GM23338 (cell line): ENCODE measurements around the gene POLD2. TPM values are rescaled to one million over a fixed set of nuclear protein-coding genes. Genes with fewer than 3 reads are reported as not detected.

Experiments used
- ATAC-seq: fragments of 200-7000 bp; cut with Tn5 transposase; 3 replicates; pipeline ENCODE4 v1.9.1; 2020
- DNase-seq: peaks from one replicate; pipeline ENCODE4 v3.0.0-alpha.2; 2015; ENCODE audit warnings: low spot score
- H2AFZ ChIP-seq: fragments of 200-600 bp; sonication (generic); 2 replicates; pipeline ENCODE4 v1.8.0; 2016; ENCODE audit warnings: antibody characterized with exemption, mild to moderate bottlenecking, moderate library complexity
- H3F3A ChIP-seq: fragments of 200-600 bp; sonication (generic); replicated peaks from 2 replicates; pipeline ENCODE4 v1.8.0; 2017; ENCODE audit warnings: antibody characterized with exemption, mixed run types, low read depth
- H3K27ac ChIP-seq: fragments of 200-600 bp; sonication (generic); 2 replicates; pipeline ENCODE4 v1.6.1; 2016; ENCODE audit warnings: low read depth
- H3K27me3 ChIP-seq: fragments of 200-600 bp; sonication (generic); 2 replicates; pipeline ENCODE4 v1.8.0; 2016; ENCODE audit warnings: mild to moderate bottlenecking, mixed run types, moderate library complexity; ENCODE audit not compliant: insufficient read depth
- H3K36me3 ChIP-seq: fragments of 200-600 bp; sonication (generic); 2 replicates; pipeline ENCODE4 v1.8.0; 2016; ENCODE audit warnings: mild to moderate bottlenecking; ENCODE audit not compliant: insufficient read depth
- H3K4me1 ChIP-seq: fragments of 200-600 bp; sonication (generic); 2 replicates; pipeline ENCODE4 v1.8.0; 2016; ENCODE audit warnings: mild to moderate bottlenecking, moderate library complexity; ENCODE audit not compliant: insufficient read depth
- H3K4me2 ChIP-seq: fragments of 200-600 bp; sonication (generic); 2 replicates; pipeline ENCODE4 v1.7.1; 2017; ENCODE audit warnings: mixed run types
- H3K4me3 ChIP-seq: fragments of 200-600 bp; sonication (generic); 2 replicates; pipeline ENCODE4 v1.6.1; 2016; ENCODE audit warnings: mixed run types
- H3K79me2 ChIP-seq: fragments of 200-600 bp; sonication (generic); replicated peaks from 2 replicates; pipeline ENCODE4 v1.8.0; 2017; ENCODE audit warnings: mild to moderate bottlenecking; ENCODE audit not compliant: insufficient read depth
- H3K9me2 ChIP-seq: fragments of 200-600 bp; sonication (generic); 2 replicates; pipeline ENCODE4 v1.8.0; 2017; ENCODE audit not compliant: insufficient read depth
- H4K20me1 ChIP-seq: fragments of 200-600 bp; sonication (generic); replicated peaks from 2 replicates; pipeline ENCODE4 v1.8.0; 2017; ENCODE audit warnings: mild to moderate bottlenecking; ENCODE audit not compliant: insufficient read depth
- H3K27ac Mint-ChIP-seq: 2 replicates; pipeline ENCODE4 v1.8.0; 2020; ENCODE audit warnings: inconsistent platforms, mild to moderate bottlenecking, moderate library complexity, mixed read lengths
- H3K27me3 Mint-ChIP-seq: 3 replicates; pipeline ENCODE4 v1.8.0; 2022; ENCODE audit warnings: low read depth, mild to moderate bottlenecking, moderate library complexity, mixed read lengths, inconsistent platforms; ENCODE audit not compliant: insufficient read depth, poor library complexity
- H3K36me3 Mint-ChIP-seq: 3 replicates; pipeline ENCODE4 v1.8.0; 2021; ENCODE audit warnings: low read depth, mild to moderate bottlenecking, inconsistent platforms, moderate library complexity, mixed read lengths
- H3K4me1 Mint-ChIP-seq: 3 replicates; pipeline ENCODE4 v1.8.0; 2020; ENCODE audit warnings: mild to moderate bottlenecking, inconsistent platforms, mixed read lengths
- H3K4me3 Mint-ChIP-seq: 3 replicates; pipeline ENCODE4 v1.8.0; 2021; ENCODE audit warnings: moderate library complexity, mild to moderate bottlenecking, inconsistent platforms, mixed read lengths
- H3K9me3 Mint-ChIP-seq: 3 replicates; pipeline ENCODE4 v1.8.0; 2020; ENCODE audit warnings: moderate library complexity, mild to moderate bottlenecking, inconsistent platforms, mixed read lengths
- EZH2 ChIP-seq: fragments of 200-600 bp; sonication (generic); IDR thresholded peaks from one replicate; pipeline ENCODE4 v1.8.0; 2017; ENCODE audit warnings: antibody characterized with exemption, mild to moderate bottlenecking, low read depth; ENCODE audit not compliant: unreplicated experiment
- EZH2phosphoT487 ChIP-seq: fragments of 200-600 bp; sonication (generic); IDR thresholded peaks from one replicate; pipeline ENCODE4 v1.8.1; 2018; ENCODE audit warnings: antibody characterized with exemption; ENCODE audit not compliant: unreplicated experiment
- JUNB ChIP-seq: IDR thresholded peaks from one replicate; pipeline ENCODE4 v1.6.1; 2016; ENCODE audit warnings: antibody characterized with exemption; ENCODE audit not compliant: unreplicated experiment
- POLR2AphosphoS5 ChIP-seq: IDR thresholded peaks from 2 replicates; pipeline ENCODE4 v1.6.1; 2016; ENCODE audit warnings: antibody characterized with exemption, low read depth
- STAT1 ChIP-seq: IDR thresholded peaks from one replicate; pipeline ENCODE4 v1.6.1; 2016; ENCODE audit warnings: antibody characterized with exemption; ENCODE audit not compliant: unreplicated experiment
- polyA plus RNA-seq: library from polyadenylated mRNA; unstranded; fragments of >200 nt; fragmentation: Nextera tagmentation; extraction: Ambion mirVana; gene quantifications from 2 replicates; pipeline ENCODE4 v1.2.1, GENCODE V29; 2016
- total RNA-seq: library from RNA; depleted of rRNA; stranded (reverse); fragments of >200 nt; shearing (Covaris generic); gene quantifications from 2 replicates; pipeline ENCODE4 v1.2.3, GENCODE V29; 2014
- TF ChIP-seq, protein P1 (sequence below), 2 experiments: fragments of 200-600 bp in 1 of 2; sonication (generic) in 1 of 2; conservative IDR thresholded peaks; 2 replicates each; pipeline versions ENCODE4 v1.5.1 to v1.6.1; 2016 to 2017; ENCODE audit warnings: antibody characterized with exemption in 2 of 2, low read depth in 2 of 2, mild to moderate bottlenecking in 2 of 2, moderate library complexity in 1 of 2
- TF ChIP-seq, protein P2 (sequence below): IDR thresholded peaks from one replicate; pipeline ENCODE4 v1.6.1; 2018; ENCODE audit warnings: antibody characterized with exemption; ENCODE audit not compliant: unreplicated experiment
- TF ChIP-seq, protein P3 (sequence below): IDR thresholded peaks from 2 replicates; pipeline ENCODE4 v1.6.1; 2016; ENCODE audit warnings: antibody characterized with exemption

Gene POLD2
- total and polyA plus RNA-seq, 2 experiments from 2014 or later, result 101 to 127 TPM

DNA sequence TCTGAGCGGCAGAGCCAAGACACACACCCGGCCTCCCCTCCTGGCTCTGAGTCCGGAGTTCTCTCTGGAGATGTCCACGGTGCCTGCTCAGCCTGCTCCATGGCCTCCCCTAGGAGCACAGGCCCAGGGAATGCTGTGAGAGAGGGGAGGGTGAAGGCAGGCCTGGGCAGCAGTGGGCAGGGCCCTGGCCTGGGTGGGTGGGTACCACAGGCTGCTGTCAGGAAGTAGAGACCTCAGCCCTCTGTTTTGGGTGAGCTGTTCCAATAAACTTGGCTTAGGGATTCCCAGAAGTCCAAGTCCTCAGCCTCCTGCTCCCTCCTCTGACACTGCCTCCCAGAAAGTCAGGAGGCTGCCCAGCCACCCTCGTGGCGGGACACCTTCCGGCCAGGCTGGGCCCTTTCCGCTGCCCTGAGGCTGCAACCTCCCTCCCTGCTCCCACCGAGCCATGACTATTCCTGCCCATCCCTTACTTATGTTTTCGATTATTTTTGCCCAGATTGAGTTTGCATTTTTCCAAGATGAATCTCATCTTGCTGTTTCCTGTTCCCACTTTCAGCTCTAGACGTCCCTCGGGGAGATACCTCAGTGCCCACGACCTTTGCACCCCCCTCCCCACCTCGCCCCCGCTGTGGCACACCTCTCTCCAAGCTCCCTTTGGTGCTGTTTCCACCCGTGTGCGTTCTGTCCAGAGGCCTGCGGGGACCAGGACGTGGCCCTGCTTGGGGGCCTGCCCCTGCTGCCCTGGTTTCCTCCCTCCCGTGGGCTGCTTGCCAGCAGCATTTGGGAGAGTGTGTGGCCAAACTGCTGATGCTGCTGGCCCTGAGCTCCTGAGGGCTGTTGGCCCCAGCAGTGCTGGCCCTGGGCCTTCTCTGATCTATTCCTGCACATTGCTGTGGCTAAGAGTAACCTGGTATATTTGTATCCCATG is 35.2 kb downstream of the POLD2 start:
- H3K27me3 Mint-ChIP-seq, result peaks cover 23% of the 10 kb centered on the region
- Histone ChIP-seq H3K4me2 (no peak overlapping the region), H3K27ac (no peak overlapping the region), H3K27me3 (peaks cover 4% of the 10 kb centered on the region; the same call in 1 of the 2 replicates), H3F3A (no peaks in the 10 kb centered on the region), H3K79me2 (no peaks in the 10 kb centered on the region), H2AFZ (peak overlapping the region; percentile 63; the same call in 1 of the 2 replicates), H4K20me1 (no peaks in the 10 kb centered on the region), H3K36me3 (no peaks in the 10 kb centered on the region), H3K4me3 (no peak overlapping the region), H3K4me1 (0 out of 2 replicates have a peak, but pooled peaks cover 3% of the 10 kb centered on the region), H3K9me2 (no peaks in the 10 kb centered on the region)
- H3K9me3 Mint-ChIP-seq, result no peaks in the 10 kb centered on the region
- no peak for DNase-seq
- H3K4me1 Mint-ChIP-seq, result peaks cover 11% of the 10 kb centered on the region
- peak; percentile 30 for ATAC-seq
- 0 out of 2 replicates have a peak overlapping the region, but pooled peaks have one; percentile 3 for H3K27ac Mint-ChIP-seq
- no peaks in the 10 kb centered on the region for H3K36me3 Mint-ChIP-seq
- no peak overlapping the region for H3K4me3 Mint-ChIP-seq
- TF ChIP-seq JUNB, result no peak
- TF ChIP-seq, protein P1, sequence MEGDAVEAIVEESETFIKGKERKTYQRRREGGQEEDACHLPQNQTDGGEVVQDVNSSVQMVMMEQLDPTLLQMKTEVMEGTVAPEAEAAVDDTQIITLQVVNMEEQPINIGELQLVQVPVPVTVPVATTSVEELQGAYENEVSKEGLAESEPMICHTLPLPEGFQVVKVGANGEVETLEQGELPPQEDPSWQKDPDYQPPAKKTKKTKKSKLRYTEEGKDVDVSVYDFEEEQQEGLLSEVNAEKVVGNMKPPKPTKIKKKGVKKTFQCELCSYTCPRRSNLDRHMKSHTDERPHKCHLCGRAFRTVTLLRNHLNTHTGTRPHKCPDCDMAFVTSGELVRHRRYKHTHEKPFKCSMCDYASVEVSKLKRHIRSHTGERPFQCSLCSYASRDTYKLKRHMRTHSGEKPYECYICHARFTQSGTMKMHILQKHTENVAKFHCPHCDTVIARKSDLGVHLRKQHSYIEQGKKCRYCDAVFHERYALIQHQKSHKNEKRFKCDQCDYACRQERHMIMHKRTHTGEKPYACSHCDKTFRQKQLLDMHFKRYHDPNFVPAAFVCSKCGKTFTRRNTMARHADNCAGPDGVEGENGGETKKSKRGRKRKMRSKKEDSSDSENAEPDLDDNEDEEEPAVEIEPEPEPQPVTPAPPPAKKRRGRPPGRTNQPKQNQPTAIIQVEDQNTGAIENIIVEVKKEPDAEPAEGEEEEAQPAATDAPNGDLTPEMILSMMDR (conservative IDR thresholded peaks at IDR 0.05; ENCODE audit: low read depth in 2 of 2), result no peak
- no peak for TF ChIP-seq STAT1
- no peak for TF ChIP-seq POLR2AphosphoS5
- TF ChIP-seq EZH2, result no peak
- TF ChIP-seq EZH2phosphoT487, result no peak
- TF ChIP-seq, protein P2, sequence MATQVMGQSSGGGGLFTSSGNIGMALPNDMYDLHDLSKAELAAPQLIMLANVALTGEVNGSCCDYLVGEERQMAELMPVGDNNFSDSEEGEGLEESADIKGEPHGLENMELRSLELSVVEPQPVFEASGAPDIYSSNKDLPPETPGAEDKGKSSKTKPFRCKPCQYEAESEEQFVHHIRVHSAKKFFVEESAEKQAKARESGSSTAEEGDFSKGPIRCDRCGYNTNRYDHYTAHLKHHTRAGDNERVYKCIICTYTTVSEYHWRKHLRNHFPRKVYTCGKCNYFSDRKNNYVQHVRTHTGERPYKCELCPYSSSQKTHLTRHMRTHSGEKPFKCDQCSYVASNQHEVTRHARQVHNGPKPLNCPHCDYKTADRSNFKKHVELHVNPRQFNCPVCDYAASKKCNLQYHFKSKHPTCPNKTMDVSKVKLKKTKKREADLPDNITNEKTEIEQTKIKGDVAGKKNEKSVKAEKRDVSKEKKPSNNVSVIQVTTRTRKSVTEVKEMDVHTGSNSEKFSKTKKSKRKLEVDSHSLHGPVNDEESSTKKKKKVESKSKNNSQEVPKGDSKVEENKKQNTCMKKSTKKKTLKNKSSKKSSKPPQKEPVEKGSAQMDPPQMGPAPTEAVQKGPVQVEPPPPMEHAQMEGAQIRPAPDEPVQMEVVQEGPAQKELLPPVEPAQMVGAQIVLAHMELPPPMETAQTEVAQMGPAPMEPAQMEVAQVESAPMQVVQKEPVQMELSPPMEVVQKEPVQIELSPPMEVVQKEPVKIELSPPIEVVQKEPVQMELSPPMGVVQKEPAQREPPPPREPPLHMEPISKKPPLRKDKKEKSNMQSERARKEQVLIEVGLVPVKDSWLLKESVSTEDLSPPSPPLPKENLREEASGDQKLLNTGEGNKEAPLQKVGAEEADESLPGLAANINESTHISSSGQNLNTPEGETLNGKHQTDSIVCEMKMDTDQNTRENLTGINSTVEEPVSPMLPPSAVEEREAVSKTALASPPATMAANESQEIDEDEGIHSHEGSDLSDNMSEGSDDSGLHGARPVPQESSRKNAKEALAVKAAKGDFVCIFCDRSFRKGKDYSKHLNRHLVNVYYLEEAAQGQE, result no peak
- TF ChIP-seq, protein P3, sequence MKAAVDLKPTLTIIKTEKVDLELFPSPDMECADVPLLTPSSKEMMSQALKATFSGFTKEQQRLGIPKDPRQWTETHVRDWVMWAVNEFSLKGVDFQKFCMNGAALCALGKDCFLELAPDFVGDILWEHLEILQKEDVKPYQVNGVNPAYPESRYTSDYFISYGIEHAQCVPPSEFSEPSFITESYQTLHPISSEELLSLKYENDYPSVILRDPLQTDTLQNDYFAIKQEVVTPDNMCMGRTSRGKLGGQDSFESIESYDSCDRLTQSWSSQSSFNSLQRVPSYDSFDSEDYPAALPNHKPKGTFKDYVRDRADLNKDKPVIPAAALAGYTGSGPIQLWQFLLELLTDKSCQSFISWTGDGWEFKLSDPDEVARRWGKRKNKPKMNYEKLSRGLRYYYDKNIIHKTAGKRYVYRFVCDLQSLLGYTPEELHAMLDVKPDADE, result no peak
